H1 (cell line): ENCODE data around the gene DKK2. TPM values are rescaled to one million over a fixed set of nuclear protein-coding genes. Genes with fewer than 3 reads are reported as not detected.

Source experiments
- CTCF ChIA-PET: fragments of 300-600 bp; sonication (Branson Sonifier 250); formaldehyde crosslinking; loops from one replicate; lab custom pipeline; 2021; ENCODE audit not compliant: partially characterized antibody; lab: Charles Lee
- POLR2A ChIA-PET: fragments of 300-600 bp; sonication (Branson Sonifier 250); formaldehyde crosslinking; loops from one replicate; lab custom pipeline; 2021; ENCODE audit warnings: inconsistent platforms; ENCODE audit not compliant: partially characterized antibody; lab: Charles Lee
- DNase-seq, 2 experiments: peaks; one replicate each; pipeline versions ENCODE4 v3.0.0 to v3.0.0-alpha.2; 2010 to 2022; ENCODE audit warnings: low spot score in 2 of 2, low read depth in 1 of 2, mixed read lengths in 1 of 2
- FAIRE-seq: peaks from 2 replicates; lab custom pipeline; 2011; peaks lifted over from hg19 to GRCh38; lab: Jason Lieb, UNC
- H2AFZ ChIP-seq: 2 replicates; pipeline ENCODE4 v1.8.1; 2012; ENCODE audit warnings: low read length, inconsistent platforms
- H2AK5ac ChIP-seq: 2 replicates; pipeline ENCODE4 v1.6.1; 2013; ENCODE audit warnings: low read depth, low read length
- H2BK120ac ChIP-seq: replicated peaks from 2 replicates; pipeline ENCODE3; 2013; ENCODE audit warnings: low read depth, low read length, inconsistent platforms
- H2BK12ac ChIP-seq: 2 replicates; pipeline ENCODE4 v1.6.1; 2013; ENCODE audit warnings: low read depth, low read length
- H2BK15ac ChIP-seq: 2 replicates; pipeline ENCODE4 v1.6.1; 2013; ENCODE audit warnings: low read length
- H2BK20ac ChIP-seq: 2 replicates; pipeline ENCODE4 v1.6.1; 2013; ENCODE audit warnings: low read length
- H2BK5ac ChIP-seq: 2 replicates; pipeline ENCODE4 v1.6.1; 2013; ENCODE audit warnings: low read depth, low read length
- H3K14ac ChIP-seq: 2 replicates; pipeline ENCODE4 v1.6.1; 2013; ENCODE audit warnings: inconsistent platforms; ENCODE audit not compliant: insufficient read length
- H3K18ac ChIP-seq: 2 replicates; pipeline ENCODE4 v1.6.1; 2013; ENCODE audit warnings: low read length; ENCODE audit errors: extremely low read depth
- H3K23ac ChIP-seq: 2 replicates; pipeline ENCODE4 v1.6.1; 2013; ENCODE audit warnings: inconsistent platforms; ENCODE audit not compliant: insufficient read length
- H3K23me2 ChIP-seq: 2 replicates; pipeline ENCODE4 v1.6.1; 2013; ENCODE audit warnings: low read depth, low read length
- H3K27ac ChIP-seq: 2 replicates; pipeline ENCODE4 v1.6.1; 2011; ENCODE audit warnings: low read depth, low read length, inconsistent platforms
- H3K27me3 ChIP-seq, 4 experiments: replicated peaks in 1 of 4; 1 replicate in 1 of 4; 2 replicates in 3 of 4; pipeline versions ENCODE4 v1.6.1 to v1.8.1; 2011 to 2013; ENCODE audit warnings: low read length in 3 of 4, mild to moderate bottlenecking in 3 of 4, inconsistent platforms in 2 of 4, mixed read lengths in 2 of 4, moderate library complexity in 1 of 4; ENCODE audit not compliant: control insufficient read depth in 3 of 4, insufficient read depth in 3 of 4; ENCODE audit errors: extremely low read depth in 1 of 4
- H3K36me3 ChIP-seq, 4 experiments: 2 replicates each; pipeline versions ENCODE4 v1.6.1 to v1.8.1; 2011 to 2013; ENCODE audit warnings: mild to moderate bottlenecking in 4 of 4, low read length in 3 of 4, moderate library complexity in 2 of 4, control low read depth in 1 of 4, inconsistent platforms in 1 of 4; ENCODE audit not compliant: insufficient read depth in 4 of 4, control insufficient read depth in 2 of 4
- H3K4ac ChIP-seq: replicated peaks from 2 replicates; pipeline ENCODE3; 2013; ENCODE audit warnings: low read length, low read depth, mixed read lengths, inconsistent platforms; ENCODE audit not compliant: insufficient read length
- H3K4me1 ChIP-seq, 4 experiments: replicated peaks in 1 of 4; 1 replicate in 1 of 4; 2 replicates in 3 of 4; pipeline versions ENCODE4 v1.6.1 to v1.8.1; 2011 to 2013; ENCODE audit warnings: low read length in 3 of 4, inconsistent platforms in 2 of 4, mixed read lengths in 1 of 4; ENCODE audit not compliant: insufficient read depth in 4 of 4, control insufficient read depth in 3 of 4
- H3K4me2 ChIP-seq, 2 experiments: 2 replicates each; pipeline versions ENCODE4 v1.6.1 to v1.8.1; 2011 to 2013; ENCODE audit warnings: low read depth in 2 of 2, low read length in 2 of 2, control low read depth in 1 of 2, inconsistent platforms in 1 of 2, mild to moderate bottlenecking in 1 of 2; ENCODE audit not compliant: insufficient read depth in 1 of 2
- H3K4me3 ChIP-seq, 4 experiments: fragments of 200-600, 300-600 bp in 1 of 4; sonication (generic), shearing (Covaris generic), sonication (Bioruptor Twin) in 1 of 4; 2 replicates each; pipeline versions ENCODE4 v1.5.1 to v1.8.1; 2011 to 2016; ENCODE audit warnings: low read length in 4 of 4, low read depth in 3 of 4, control low read depth in 2 of 4, inconsistent platforms in 2 of 4, mild to moderate bottlenecking in 2 of 4, mixed read lengths in 1 of 4, moderate library complexity in 1 of 4; ENCODE audit not compliant: insufficient read depth in 2 of 4; ENCODE audit errors: extremely low read depth in 1 of 4
- H3K56ac ChIP-seq: replicated peaks from 2 replicates; pipeline ENCODE3; 2013; ENCODE audit warnings: low read depth, mild to moderate bottlenecking, mixed read lengths, low read length, inconsistent platforms; ENCODE audit not compliant: insufficient read length
- H3K79me1 ChIP-seq: 2 replicates; pipeline ENCODE4 v1.6.1; 2013; ENCODE audit warnings: low read depth, low read length, control low read depth
- H3K79me2 ChIP-seq, 2 experiments: 2 replicates each; pipeline versions ENCODE4 v1.6.1 to v1.8.1; 2012 to 2013; ENCODE audit warnings: low read length in 2 of 2, mild to moderate bottlenecking in 2 of 2, inconsistent platforms in 1 of 2; ENCODE audit not compliant: insufficient read depth in 2 of 2, control insufficient read depth in 1 of 2
- H3K9ac ChIP-seq, 4 experiments: replicated peaks in 1 of 4; 1 replicate in 1 of 4; 2 replicates in 3 of 4; pipeline versions ENCODE4 v1.6.1 to v1.8.1; 2011 to 2013; ENCODE audit warnings: low read depth in 3 of 4, low read length in 3 of 4, control low read depth in 2 of 4, mild to moderate bottlenecking in 2 of 4, moderate library complexity in 2 of 4, inconsistent platforms in 1 of 4; ENCODE audit errors: extremely low read depth in 1 of 4
- H3K9me3 ChIP-seq, 2 experiments: 2 replicates each; pipeline versions ENCODE4 v1.6.1 to v1.8.1; 2012 to 2013; ENCODE audit warnings: mild to moderate bottlenecking in 2 of 2, moderate library complexity in 2 of 2, control low read depth in 1 of 2, inconsistent platforms in 1 of 2, low read depth in 1 of 2, low read length in 1 of 2, mixed read lengths in 1 of 2; ENCODE audit not compliant: insufficient read depth in 2 of 2
- H4K20me1 ChIP-seq, 2 experiments: replicated peaks in 1 of 2; 2 replicates each; pipeline versions ENCODE3 to v1.8.1; 2011 to 2013; ENCODE audit warnings: inconsistent platforms in 2 of 2, low read length in 2 of 2, mild to moderate bottlenecking in 1 of 2; ENCODE audit not compliant: insufficient read depth in 2 of 2, control insufficient read depth in 1 of 2
- H4K5ac ChIP-seq: 2 replicates; pipeline ENCODE4 v1.6.1; 2013; ENCODE audit warnings: low read length, low read depth, mixed read lengths, inconsistent platforms; ENCODE audit not compliant: insufficient read length
- H4K8ac ChIP-seq: 2 replicates; pipeline ENCODE4 v1.8.0; 2013; ENCODE audit warnings: mild to moderate bottlenecking, moderate library complexity, low read length, inconsistent platforms; ENCODE audit not compliant: insufficient read depth; ENCODE audit errors: extremely low read depth
- H4K91ac ChIP-seq: replicated peaks from 2 replicates; pipeline ENCODE3; 2013; ENCODE audit warnings: low read length, mixed read lengths, inconsistent platforms; ENCODE audit not compliant: insufficient read length
- HDAC2 ChIP-seq, 2 experiments: fragments of 300-600 bp in 1 of 2; sonication (generic) in 1 of 2; IDR thresholded peaks; 2 replicates each; pipeline ENCODE4 v1.6.1; 2011 to 2012; ENCODE audit warnings: low read depth in 2 of 2, low read length in 2 of 2, mild to moderate bottlenecking in 2 of 2, moderate library complexity in 2 of 2, borderline replicate concordance in 1 of 2, inconsistent platforms in 1 of 2
- MAX ChIP-seq: IDR thresholded peaks from 2 replicates; pipeline ENCODE4 v1.6.1; 2012; ENCODE audit warnings: inconsistent platforms
- SAP30 ChIP-seq: fragments of 300-600 bp; sonication (generic); IDR thresholded peaks from 2 replicates; pipeline ENCODE4 v1.7.1; 2012; ENCODE audit warnings: low read length, moderate library complexity, mild to moderate bottlenecking, inconsistent platforms; ENCODE audit not compliant: insufficient read depth, insufficient replicate concordance
- SP1 ChIP-seq: IDR thresholded peaks from 2 replicates; pipeline ENCODE4 v1.6.1; 2011; ENCODE audit warnings: low read depth, low read length
- WGBS, 2 experiments: shearing (Covaris generic) in 1 of 2; methylation state at CpG; one replicate each; pipeline versions ENCODE4 v1.1.6 to v1.1.7; 2013 to 2015; ENCODE audit warnings: low lambda C conversion rate in 2 of 2, mixed read lengths in 2 of 2, inconsistent platforms in 1 of 2, low coverage in 1 of 2, missing lambda C conversion rate in 1 of 2; ENCODE audit not compliant: insufficient replicate concordance in 2 of 2, insufficient coverage in 1 of 2, insufficient read length in 1 of 2; ENCODE audit errors: extremely low coverage in 1 of 2, missing lambda C conversion rate in 1 of 2; 5-methylcytosine and 5-hydroxymethylcytosine counted together
- polyA plus RNA-seq, 7 experiments: library from polyadenylated mRNA; depleted of rRNA in 3 of 7; stranded (reverse) in 5 of 7; unstranded in 2 of 7; fragments of >200 nt in 5 of 7; fragments of 200-250 nt in 2 of 7; gene quantifications; 1 replicate in 5 of 7; 2 replicates in 1 of 7; 4 replicates in 1 of 7; pipeline versions ENCODE4 v1.2.1 to v1.2.3, GENCODE V29; 2011 to 2013; ENCODE audit warnings: missing spikeins in 2 of 7, mixed read lengths in 2 of 7
- total RNA-seq: library from RNA; stranded (reverse); fragmentation: NEBNext Ultra II Directional; extraction: Animal tissue kit (Norgen Biotek cat#: 25700); gene quantifications from 2 replicates; pipeline ENCODE4 v1.2.1, GENCODE V29; 2021

The DKK2 gene
- total and polyA plus RNA-seq, 2 of the 8 experiments (the other 6 are each of a cell fraction or from before 2014, with no cell fraction given): 0.09 to 0.13 TPM

DNA sequence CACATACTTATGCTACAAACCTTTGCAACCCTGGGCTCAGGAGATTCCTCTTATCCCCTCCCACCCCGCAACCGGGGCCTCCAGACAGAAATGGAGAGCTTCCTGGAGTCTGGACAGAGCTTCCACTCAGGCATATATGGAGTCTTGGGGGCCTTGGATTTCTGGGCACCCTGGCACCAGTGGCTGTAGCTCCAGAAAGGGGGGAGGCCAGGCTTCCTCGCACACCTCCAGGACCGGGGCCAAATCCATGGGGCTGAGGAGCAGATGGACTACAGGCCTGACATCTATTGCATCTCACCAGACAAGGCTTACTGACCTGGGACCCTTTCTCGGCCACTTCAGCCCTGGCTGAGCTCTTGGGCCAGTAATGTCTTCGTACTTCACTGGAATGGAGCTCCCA lies 143.3 kb downstream of the DKK2 start:
- Histone ChIP-seq H3K56ac (no peak overlapping the region), H3K4ac (no peak overlapping the region), H3K23ac (no peak overlapping the region), H2BK20ac (no peak overlapping the region), H2BK5ac (no peak overlapping the region), H3K9me3 (no peaks in the 10 kb centered on the region), H4K8ac (peak overlapping the region; percentile 28), H3K27me3 (no peaks in the 10 kb centered on the region), H2AK5ac (no peak overlapping the region), H3K9ac (no peak overlapping the region), H2BK120ac (no peak overlapping the region), H3K4me1 (no peaks in the 10 kb centered on the region), H3K14ac (no peak overlapping the region), H3K36me3 (no peaks in the 10 kb centered on the region), H3K79me1 (no peaks in the 10 kb centered on the region), H4K20me1 (no peaks in the 10 kb centered on the region), H4K91ac (no peak overlapping the region), H4K5ac (no peak overlapping the region), H2BK12ac (no peak overlapping the region), H3K4me3 (no peak overlapping the region), H3K18ac (no peak overlapping the region), H3K4me2 (no peak overlapping the region), H2BK15ac (no peak overlapping the region), H2AFZ (peak overlapping the region; percentile 53; the same call in 1 of the 2 replicates), H3K27ac (no peak overlapping the region), H3K23me2 (no peaks in the 10 kb centered on the region), H3K79me2 (no peaks in the 10 kb centered on the region)
- FAIRE-seq: no peak
- TF ChIP-seq MAX (no peak), SAP30 (no peak), SP1 (no peak), HDAC2 (IDR thresholded peaks at IDR 0.05; ENCODE audit: borderline replicate concordance in 1 of 2, low read depth in 2 of 2, low read length in 2 of 2) (no peak)
- ChIA-PET CTCF (interaction anchor here (0.8 to 1.7 kb wide), 8 partner anchors 11 to 523 kb away, joined by 3 to 8 read pairs (median 3); no protein-coding TSS in a partner anchor), POLR2A (no interaction called here)
- DNase-seq: no peak
- 99% methylated on average over 6 of the region's 6 CpGs; no CpG with 5 or more reads in 1 of the 2 experiments for WGBS, 2 experiments
